Pancreas (tissue), 10 donors: Measurements from ENCODE around the gene SLAMF6. TPM values are rescaled to one million over a fixed set of nuclear protein-coding genes. Genes with fewer than 3 reads are reported as not detected.

Experiments
- ATAC-seq, 4 donors: fragments of 200-7000 bp; cut with Tn5 transposase; one replicate each; pipeline versions ENCODE4 v1.8.0 to v1.9.1; 2020; ENCODE audit warnings: mild to moderate bottlenecking in 4 of 4, moderate library complexity in 4 of 4
- DNase-seq, 6 donors: peaks; one replicate each; pipeline ENCODE4 v3.0.0-alpha.2; 2020
- FAIRE-seq: peaks from 2 replicates; lab custom pipeline; 2012; peaks lifted over from hg19 to GRCh38; lab: Jason Lieb, UNC
- H3K27ac ChIP-seq, 4 donors: fragments of 200-600 bp; sonication (generic); 1 replicate in 3 of 4; 2 replicates in 1 of 4; pipeline versions ENCODE4 v1.5.0 to v1.8.0; 2020
- H3K27me3 ChIP-seq, 4 donors: fragments of 200-600 bp; one replicate each; pipeline ENCODE4 v1.8.0; 2021
- H3K36me3 ChIP-seq, 3 donors: fragments of 200-600 bp; sonication (generic) in 1 of 3; one replicate each; pipeline versions ENCODE4 v1.5.0 to v1.8.0; 2020 to 2021
- H3K4me1 ChIP-seq, 3 donors: fragments of 200-600 bp; one replicate each; pipeline ENCODE4 v1.8.0; 2021
- H3K4me3 ChIP-seq, 4 donors: fragments of 200-600 bp; sonication (generic) in 2 of 4; one replicate each; pipeline versions ENCODE4 v1.5.0 to v1.8.0; 2020 to 2021
- H3K9me3 ChIP-seq, 4 donors: fragments of 200-600 bp; one replicate each; pipeline ENCODE4 v1.8.0; 2021
- CTCF ChIP-seq, 4 donors: fragments of 200-600 bp; sonication (generic) in 3 of 4; IDR thresholded peaks; one replicate each; pipeline versions ENCODE4 v1.5.0 to v1.8.0; 2021; ENCODE audit warnings: antibody characterized with exemption in 4 of 4
- WGBS, 2 donors: extraction: QIAGEN DNeasy Blood & Tissue Kit; methylation state at CpG; one replicate each; pipeline ENCODE4 v1.1.7; 2013; 5-methylcytosine and 5-hydroxymethylcytosine counted together
- intact Hi-C, 3 donors: fragments of 100-400 bp; cut with DNase I; formaldehyde crosslinking; loops; one replicate each; pipeline versions ENCODE4 v1.11.1 to v1.14.2; 2022
- polyA plus RNA-seq, 2 donors: library from polyadenylated mRNA; stranded (reverse); fragments of 200-250 nt; gene quantifications; one replicate each; pipeline ENCODE4 v1.2.3, GENCODE V29; 2013
- total RNA-seq, 6 donors: library from RNA; stranded (reverse); fragmentation: NEBNext Ultra II Directional in 4 of 6; extraction: Animal tissue kit (Norgen Biotek cat#: 25700) in 4 of 6; gene quantifications; one replicate each; pipeline versions ENCODE4 v1.2.1 to v1.2.4, GENCODE V29; 2021 to 2023
- donor health status: healthy with polysubstance abuse.
- donor health status: DM: no; HTN: no; CAD: no; lungs with moderate emphysema.
- donor health status: DM: no; HTN: no; CAD: no.
- donor health status: control.
- donor health status: control.
- donor health status: Bipolar disorder and iron deficiency.
- donor health status: DM: yes; HTN: yes; CAD: no.
- donor health status: DM: no; HTN: no; CAD: no.
- donor health status: DM: no; HTN: no; CAD: no.
- donor health status: DM: yes; HTN: yes; CAD: no.

Gene SLAMF6
- total and polyA plus RNA-seq, 8 donors = 0.04 to 0.81 (median 0.20) TPM

GRCh38 chr1:160465123-160465522 lies 57.9 kb downstream of the SLAMF6 start:
- Histone ChIP-seq H3K9me3 (no peaks in the 10 kb centered on the region), H3K4me3 (no peak overlapping the region), H3K27ac (no peak overlapping the region), H3K4me1 (no peaks in the 10 kb centered on the region), H3K36me3 (no peaks in the 10 kb centered on the region), H3K27me3 (no peaks in the 10 kb centered on the region)
- ATAC-seq = no peak
- FAIRE-seq = no peak
- intact Hi-C loops = no loop called here
- WGBS, 2 donors = 93 to 94% methylated on average over 6 of the region's 6 CpGs
- TF ChIP-seq CTCF (IDR thresholded peaks at IDR 0.05) = no peak
- DNase-seq = no peak

GRCh38 chr1:160460683-160461287 lies 62.3 kb downstream of the SLAMF6 start:
- TF ChIP-seq CTCF (IDR thresholded peaks at IDR 0.05) = no peak
- WGBS, 2 donors = 77% methylated on average over 4 of the region's 4 CpGs
- ATAC-seq = no peak

GRCh38 chr1:160460214-160460642 lies 62.8 kb downstream of the SLAMF6 start:
- ATAC-seq (no peak), DNase-seq (no peak), FAIRE-seq (no peak)
- WGBS, 2 donors = 78 to 86% methylated on average over 5 of the region's 5 CpGs
- no peaks in the 10 kb centered on the region for H3K9me3 ChIP-seq
- H3K4me1 ChIP-seq = no peaks in the 10 kb centered on the region
- H3K27me3 ChIP-seq = no peaks in the 10 kb centered on the region
- H3K27ac ChIP-seq = no peak overlapping the region
- TF ChIP-seq CTCF (IDR thresholded peaks at IDR 0.05) = no peak
- no peaks in the 10 kb centered on the region for H3K36me3 ChIP-seq
- intact Hi-C loops = no loop called here
- H3K4me3 ChIP-seq = no peak overlapping the region

More at GRCh38 chr1:160460683-160461287, 62.3 kb downstream of the SLAMF6 start:
- Histone ChIP-seq H3K9me3 (no peaks in the 10 kb centered on the region), H3K27ac (no peak overlapping the region), H3K27me3 (no peaks in the 10 kb centered on the region), H3K4me3 (no peak overlapping the region), H3K36me3 (no peaks in the 10 kb centered on the region), H3K4me1 (no peaks in the 10 kb centered on the region)
- no peak for FAIRE-seq
- intact Hi-C loops = no loop called here
- no peak for DNase-seq

GRCh38 chr1:160459687-160460086 lies 63.4 kb downstream of the SLAMF6 start:
- no peak for TF ChIP-seq CTCF (IDR thresholded peaks at IDR 0.05)
- Histone ChIP-seq H3K27me3 (no peaks in the 10 kb centered on the region), H3K27ac (no peak overlapping the region), H3K9me3 (no peaks in the 10 kb centered on the region), H3K4me1 (no peaks in the 10 kb centered on the region), H3K4me3 (no peak overlapping the region), H3K36me3 (no peaks in the 10 kb centered on the region)
- ATAC-seq (no peak), DNase-seq (no peak), FAIRE-seq (no peak)
- intact Hi-C loops = no loop called here
- 70 to 78% methylated on average over 2 of the region's 2 CpGs for WGBS, 2 donors

- no peak for DNase-seq
- Histone ChIP-seq H3K9me3 (no peaks in the 10 kb centered on the region), H3K4me3 (no peak overlapping the region), H3K27ac (no peak overlapping the region), H3K36me3 (no peaks in the 10 kb centered on the region), H3K27me3 (no peaks in the 10 kb centered on the region), H3K4me1 (no peaks in the 10 kb centered on the region)
- intact Hi-C loops = no loop called here
- WGBS, 2 donors = 43 to 60% methylated on average over 2 of the region's 2 CpGs
- ATAC-seq = no peak
- TF ChIP-seq CTCF (IDR thresholded peaks at IDR 0.05) = no peak
- FAIRE-seq = no peak
These were observed 64.0 kb downstream of the SLAMF6 start for GRCh38 chr1:160459056-160459455.
